Smooth muscle cell (in vitro differentiated cells): ENCODE data around the gene SEC61B. TPM values are rescaled to one million over a fixed set of nuclear protein-coding genes. Genes with fewer than 3 reads are reported as not detected.

ENCODE experiments used
- DNase-seq: peaks from one replicate; lab custom pipeline; 2025; ENCODE audit not compliant: unreplicated experiment; lab: John Stamatoyannopoulos, UW
- H2AFZ ChIP-seq: fragments of 200-600 bp; sonication (generic); 2 replicates; pipeline ENCODE4 v1.6.0; 2016; ENCODE audit warnings: antibody characterized with exemption, low read depth, mild to moderate bottlenecking
- H3F3A ChIP-seq: fragments of 200-600 bp; sonication (generic); 2 replicates; pipeline ENCODE4 v1.6.0; 2017; ENCODE audit warnings: antibody characterized with exemption, low read depth
- H3K27ac ChIP-seq: fragments of 200-600 bp; sonication (generic); 2 replicates; pipeline ENCODE4 v1.5.1; 2016; ENCODE audit warnings: low read depth, mild to moderate bottlenecking
- H3K27me3 ChIP-seq: fragments of 200-600 bp; sonication (generic); 2 replicates; pipeline ENCODE4 v1.6.1; 2016; ENCODE audit warnings: low read depth, mild to moderate bottlenecking
- H3K36me3 ChIP-seq: fragments of 200-600 bp; sonication (generic); 2 replicates; pipeline ENCODE4 v1.5.1; 2016; ENCODE audit warnings: low read depth
- H3K4me1 ChIP-seq: fragments of 200-600 bp; sonication (generic); 2 replicates; pipeline ENCODE4 v1.5.1; 2016; ENCODE audit warnings: low read depth
- H3K4me2 ChIP-seq: fragments of 200-600 bp; sonication (generic); 2 replicates; pipeline ENCODE4 v1.6.0; 2016; ENCODE audit warnings: mild to moderate bottlenecking
- H3K4me3 ChIP-seq: fragments of 200-600 bp; sonication (generic); 2 replicates; pipeline ENCODE4 v1.5.1; 2016; ENCODE audit warnings: mild to moderate bottlenecking
- H3K79me2 ChIP-seq: fragments of 200-600 bp; sonication (generic); 2 replicates; pipeline ENCODE4 v1.6.0; 2016; ENCODE audit warnings: low read depth, mild to moderate bottlenecking
- H3K9ac ChIP-seq: fragments of 200-600 bp; sonication (generic); 2 replicates; pipeline ENCODE4 v1.6.0; 2016; ENCODE audit warnings: low read depth
- H3K9me3 ChIP-seq: fragments of 200-600 bp; sonication (generic); replicated peaks from 2 replicates; pipeline ENCODE4 v1.5.1; 2016; ENCODE audit warnings: low read depth
- H4K20me1 ChIP-seq: fragments of 200-600 bp; sonication (generic); 2 replicates; pipeline ENCODE4 v1.6.0; 2016; ENCODE audit warnings: low read depth
- WGBS: methylation state at CpG from one replicate; pipeline ENCODE4 v1.1.7; 2016; ENCODE audit warnings: low lambda C conversion rate; 5-methylcytosine and 5-hydroxymethylcytosine counted together
- polyA plus RNA-seq: library from polyadenylated mRNA; unstranded; fragments of >200 nt; fragmentation: Nextera tagmentation; extraction: Ambion mirVana; gene quantifications from 2 replicates; pipeline ENCODE4 v1.2.1, GENCODE V29; 2016
- total RNA-seq: library from RNA; depleted of rRNA; stranded (reverse); fragments of >200 nt; gene quantifications from 2 replicates; pipeline ENCODE4 v1.2.3, GENCODE V29; 2014
- TF ChIP-seq, protein P1 (sequence below): fragments of 200-600 bp; sonication (generic); IDR thresholded peaks from 2 replicates; pipeline ENCODE4 v1.5.1; 2017; ENCODE audit warnings: borderline replicate concordance, mild to moderate bottlenecking, antibody characterized with exemption; ENCODE audit not compliant: insufficient read depth, poor library complexity, severe bottlenecking

SEC61B gene
- total and polyA plus RNA-seq, 2 experiments from 2014 or later, result 385 to 549 TPM

DNA sequence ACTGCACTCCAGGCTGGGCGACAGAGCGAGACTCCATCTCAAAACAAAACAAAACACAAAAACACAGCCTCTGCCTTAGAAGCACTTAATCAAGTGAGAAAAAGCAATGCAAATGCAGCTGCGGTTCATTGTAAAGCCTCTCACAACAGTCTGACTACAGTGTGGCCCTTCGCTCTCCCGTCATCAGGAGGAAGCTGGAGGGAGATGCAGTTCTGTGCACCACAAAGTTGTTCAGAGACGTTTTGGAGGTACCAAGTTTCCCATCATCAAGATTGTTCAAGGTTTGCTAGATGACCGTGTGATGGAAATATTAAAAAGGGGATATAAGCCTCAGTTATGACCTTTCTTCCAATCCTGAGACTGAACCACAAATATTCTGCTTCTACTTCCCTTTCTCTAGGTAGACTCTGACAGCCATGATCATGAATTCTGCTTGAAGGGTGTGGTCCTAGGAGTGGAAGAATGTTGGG is 40.9 kb downstream of the SEC61B start:
- Histone ChIP-seq H3K4me1 (peaks cover 4% of the 10 kb centered on the region), H2AFZ (no peak overlapping the region), H3K4me2 (no peak overlapping the region), H3K79me2 (no peaks in the 10 kb centered on the region), H3K27ac (no peak overlapping the region), H3K9ac (no peak overlapping the region), H3K27me3 (no peaks in the 10 kb centered on the region), H3K36me3 (no peaks in the 10 kb centered on the region), H3K9me3 (no peaks in the 10 kb centered on the region), H3F3A (no peaks in the 10 kb centered on the region), H4K20me1 (no peaks in the 10 kb centered on the region), H3K4me3 (no peak overlapping the region)
- DNase-seq, result no peak
- TF ChIP-seq, protein P1, sequence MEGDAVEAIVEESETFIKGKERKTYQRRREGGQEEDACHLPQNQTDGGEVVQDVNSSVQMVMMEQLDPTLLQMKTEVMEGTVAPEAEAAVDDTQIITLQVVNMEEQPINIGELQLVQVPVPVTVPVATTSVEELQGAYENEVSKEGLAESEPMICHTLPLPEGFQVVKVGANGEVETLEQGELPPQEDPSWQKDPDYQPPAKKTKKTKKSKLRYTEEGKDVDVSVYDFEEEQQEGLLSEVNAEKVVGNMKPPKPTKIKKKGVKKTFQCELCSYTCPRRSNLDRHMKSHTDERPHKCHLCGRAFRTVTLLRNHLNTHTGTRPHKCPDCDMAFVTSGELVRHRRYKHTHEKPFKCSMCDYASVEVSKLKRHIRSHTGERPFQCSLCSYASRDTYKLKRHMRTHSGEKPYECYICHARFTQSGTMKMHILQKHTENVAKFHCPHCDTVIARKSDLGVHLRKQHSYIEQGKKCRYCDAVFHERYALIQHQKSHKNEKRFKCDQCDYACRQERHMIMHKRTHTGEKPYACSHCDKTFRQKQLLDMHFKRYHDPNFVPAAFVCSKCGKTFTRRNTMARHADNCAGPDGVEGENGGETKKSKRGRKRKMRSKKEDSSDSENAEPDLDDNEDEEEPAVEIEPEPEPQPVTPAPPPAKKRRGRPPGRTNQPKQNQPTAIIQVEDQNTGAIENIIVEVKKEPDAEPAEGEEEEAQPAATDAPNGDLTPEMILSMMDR, result no peak
- 85% methylated on average over 7 of the region's 7 CpGs for WGBS

- H3K9me3 ChIP-seq, result no peaks in the 10 kb centered on the region
- H3K27ac ChIP-seq, result no peak overlapping the region
- H3K4me3 ChIP-seq, result no peak overlapping the region
- H3F3A ChIP-seq, result no peaks in the 10 kb centered on the region
- no peak overlapping the region for H2AFZ ChIP-seq
- no peaks in the 10 kb centered on the region for H3K36me3 ChIP-seq
- no peaks in the 10 kb centered on the region for H4K20me1 ChIP-seq
- no peaks in the 10 kb centered on the region for H3K79me2 ChIP-seq
- DNase-seq, result no peak
- peaks cover 1% of the 10 kb centered on the region for H3K4me1 ChIP-seq
- no peaks in the 10 kb centered on the region for H3K27me3 ChIP-seq
- TF ChIP-seq, protein P1, result peak; percentile 10
- 77% methylated on average over 3 of the region's 3 CpGs for WGBS
- no peak overlapping the region for H3K4me2 ChIP-seq
- H3K9ac ChIP-seq, result no peak overlapping the region
Measured at GRCh38 chr9:99264070-99264680, 42.1 kb downstream of the SEC61B start.

GRCh38 chr9:99265691-99266090 is 43.6 kb downstream of the SEC61B start:
- no peaks in the 10 kb centered on the region for H4K20me1 ChIP-seq
- H3K9me3 ChIP-seq, result no peaks in the 10 kb centered on the region
- H3F3A ChIP-seq, result no peaks in the 10 kb centered on the region
- H2AFZ ChIP-seq, result no peak overlapping the region
- H3K4me2 ChIP-seq, result no peak overlapping the region
- no peaks in the 10 kb centered on the region for H3K79me2 ChIP-seq
- no peaks in the 10 kb centered on the region for H3K4me1 ChIP-seq
- no peak overlapping the region for H3K9ac ChIP-seq
- H3K4me3 ChIP-seq, result no peak overlapping the region
- DNase-seq, result no peak
- no peak overlapping the region for H3K27ac ChIP-seq
- 93% methylated on average over 2 of the region's 2 CpGs for WGBS
- no peaks in the 10 kb centered on the region for H3K27me3 ChIP-seq
- H3K36me3 ChIP-seq, result no peaks in the 10 kb centered on the region
- TF ChIP-seq, protein P1, result no peak

DNA sequence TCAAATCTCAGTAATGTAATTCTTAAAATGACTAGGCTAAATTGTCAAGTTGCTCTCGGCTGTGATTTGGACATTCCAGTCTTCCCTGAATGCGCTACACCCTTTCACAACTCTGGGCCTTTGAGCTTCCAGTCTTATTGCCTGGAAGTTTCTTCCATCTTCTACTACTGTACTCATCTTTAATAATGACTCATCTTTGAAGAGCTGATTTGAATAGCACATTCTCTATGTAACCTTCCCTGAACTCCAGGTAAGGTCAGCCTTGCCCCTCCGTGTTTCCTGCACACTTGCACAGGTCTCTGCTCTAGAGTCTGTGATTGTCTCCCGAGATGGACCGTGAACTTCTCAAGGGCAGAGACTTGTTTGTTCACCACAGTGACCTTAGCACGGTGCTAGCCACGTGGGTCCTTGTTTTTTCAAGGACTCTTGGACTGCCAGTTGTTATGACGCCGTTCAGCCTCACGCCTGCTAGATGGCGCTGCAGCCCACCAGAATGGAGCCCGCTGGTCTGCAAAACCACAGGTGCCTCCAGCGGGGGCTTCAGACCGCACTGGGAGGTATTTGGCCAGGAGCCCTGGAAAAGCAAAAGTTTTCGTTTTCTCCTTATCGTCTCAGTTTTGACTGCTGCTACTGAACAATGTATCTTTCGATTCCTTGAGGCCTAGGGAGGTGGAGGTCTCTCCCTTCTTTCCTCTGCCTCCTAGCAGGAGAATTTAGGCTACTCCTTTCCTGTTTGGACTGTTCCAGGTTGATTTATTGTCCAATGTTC is 44.4 kb downstream of the SEC61B start:
- peak; percentile 7 for DNase-seq
- no peaks in the 10 kb centered on the region for H3F3A ChIP-seq
- H3K4me2 ChIP-seq, result no peak overlapping the region
- TF ChIP-seq, protein P1, result peak; percentile 92
- no peaks in the 10 kb centered on the region for H3K9me3 ChIP-seq
- no peak overlapping the region for H3K4me3 ChIP-seq
- H3K4me1 ChIP-seq, result no peaks in the 10 kb centered on the region
- H2AFZ ChIP-seq, result no peak overlapping the region
- no peak overlapping the region for H3K9ac ChIP-seq
- no peaks in the 10 kb centered on the region for H4K20me1 ChIP-seq
- no peak overlapping the region for H3K27ac ChIP-seq
- H3K79me2 ChIP-seq, result no peaks in the 10 kb centered on the region
- 21% methylated on average over 17 of the region's 17 CpGs for WGBS
- no peaks in the 10 kb centered on the region for H3K36me3 ChIP-seq
- no peaks in the 10 kb centered on the region for H3K27me3 ChIP-seq
